GM21526 (cell line): ENCODE measurements around the gene CEP44.
"Not testable (repeated sequence)": the region's sequence is repeated elsewhere in the genome, so short reads cannot be mapped to it uniquely, and the experiment has no call there.

Experiments
- ATAC-seq: cut with Tn5 transposase; IDR thresholded peaks from one replicate; pipeline ENCODE4 v1.9.1; 2021; ENCODE audit warnings: moderate library complexity; ENCODE audit not compliant: unreplicated experiment, low FRiP score

CEP44 gene

DNA sequence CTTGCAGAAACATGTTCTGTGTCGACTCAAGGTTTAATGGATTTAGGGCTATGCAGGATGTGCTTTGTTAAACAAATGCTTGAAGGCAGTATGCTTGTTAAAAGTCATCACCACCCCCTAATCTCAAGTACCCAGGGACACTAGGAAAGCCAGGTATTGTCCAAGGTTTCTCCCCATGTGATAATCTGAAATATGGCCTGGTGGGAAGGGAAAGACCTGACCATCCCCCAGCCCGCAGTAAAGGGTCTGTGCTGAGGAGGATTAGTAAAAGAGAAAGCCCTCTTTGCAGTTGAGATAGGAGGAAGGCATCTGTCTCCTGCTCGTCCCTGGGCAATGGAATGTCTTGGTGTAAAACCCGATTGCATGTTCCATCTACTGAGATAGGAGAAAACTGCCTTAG is 96.5 kb downstream of the CEP44 start:
- ATAC-seq, result not testable (repeated sequence)

DNA sequence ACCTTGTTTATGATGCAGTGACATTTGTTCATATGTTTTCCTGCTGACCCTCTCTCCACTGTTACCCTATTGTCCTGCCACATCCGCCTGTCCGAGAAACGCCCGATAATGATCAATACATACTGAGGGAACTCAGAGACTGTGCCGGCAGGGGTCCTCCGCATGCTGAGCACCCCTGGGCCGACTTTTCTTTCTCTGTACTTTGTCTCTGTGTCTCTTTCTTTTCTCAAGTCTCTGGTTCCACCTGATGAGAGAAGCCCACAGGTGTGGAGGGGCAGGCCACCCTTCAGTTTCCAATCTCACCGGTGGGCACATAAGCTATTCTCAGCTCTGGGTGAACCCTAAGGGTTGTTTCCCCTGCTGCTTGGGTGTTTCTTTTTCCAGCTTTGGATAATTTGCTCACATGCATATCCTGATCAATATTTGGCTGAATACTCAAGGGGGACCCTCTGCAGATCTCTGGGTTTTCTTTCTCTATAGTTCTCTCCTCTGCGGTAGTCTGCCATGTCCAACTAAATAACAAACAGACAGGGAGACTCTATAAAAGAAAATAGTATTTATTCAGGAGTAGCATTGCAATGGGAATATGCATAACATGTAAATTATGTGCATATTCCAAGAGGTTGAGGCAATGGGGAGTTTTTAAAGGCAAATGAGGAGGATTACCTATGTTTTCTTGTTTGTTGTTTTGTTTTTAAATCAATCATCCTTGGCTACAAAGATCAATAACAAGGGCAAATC is 97.2 kb downstream of the CEP44 start:
- no peak for ATAC-seq

DNA sequence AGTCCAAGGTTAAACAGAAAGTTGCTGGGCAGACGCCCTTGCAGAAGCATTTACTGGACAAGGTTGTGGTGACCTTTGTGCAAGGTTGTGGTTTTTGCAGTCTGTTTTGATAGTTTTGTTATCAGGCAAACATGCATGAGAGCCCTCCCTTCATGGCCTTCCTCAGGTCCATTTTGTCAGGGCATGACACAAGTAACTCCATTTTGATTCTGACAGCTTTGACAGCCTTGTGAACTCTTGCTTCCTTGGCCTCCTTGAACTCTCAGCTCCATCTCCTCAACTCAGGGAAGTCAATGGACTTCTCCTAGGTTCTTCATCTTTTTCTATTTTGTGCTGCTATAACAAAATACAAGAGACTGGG is 97.7 kb downstream of the CEP44 start:
- no peak for ATAC-seq
